ENCODE data around the gene SEPTIN10. TPM values are rescaled to one million over a fixed set of nuclear protein-coding genes. Genes with fewer than 3 reads are reported as not detected.

SEPTIN10 gene
- total and polyA plus RNA-seq, 2 of the 8 experiments (the other 6 are each of a cell fraction or from before 2014, with no cell fraction given) = 23.7 to 101 TPM

DNA sequence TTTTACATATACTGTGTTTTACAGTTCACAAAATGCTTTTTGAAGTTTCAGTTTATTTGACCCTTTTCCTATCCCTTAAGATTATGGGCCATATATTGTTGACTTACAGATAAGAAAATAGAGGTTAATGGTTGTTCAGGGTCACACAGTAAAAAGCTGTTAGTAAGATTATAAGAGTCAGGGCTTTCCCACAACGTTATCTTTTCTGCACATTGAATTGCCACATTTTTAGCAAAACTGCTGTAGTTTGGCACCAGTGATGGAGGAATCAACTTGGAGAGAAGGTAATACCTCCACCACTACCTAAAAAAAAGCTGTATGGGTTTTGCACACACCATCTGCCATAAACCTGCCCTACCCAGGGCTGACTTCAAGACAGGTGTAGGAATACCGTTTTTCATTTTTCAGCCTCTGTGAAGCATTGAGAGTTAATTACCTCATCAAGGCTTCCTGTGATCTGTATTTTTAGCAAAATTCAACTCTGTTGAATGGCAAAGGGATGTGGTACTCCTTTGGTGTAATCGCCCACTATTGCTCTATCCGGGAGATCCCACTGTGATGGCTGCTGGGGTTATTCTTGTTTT is 5.4 kb upstream of the SEPTIN10 start (continued):
- no peak for TF ChIP-seq JUN (IDR thresholded peaks at IDR 0.05; ENCODE audit: low read depth, low read length)
- TF ChIP-seq EGR1 (IDR thresholded peaks at IDR 0.05; ENCODE audit: borderline replicate concordance, low read depth, low read length) = no peak
- no peak for TF ChIP-seq YY1 (IDR thresholded peaks at IDR 0.05; ENCODE audit: low read depth, low read length)
- TF ChIP-seq, protein P1, sequence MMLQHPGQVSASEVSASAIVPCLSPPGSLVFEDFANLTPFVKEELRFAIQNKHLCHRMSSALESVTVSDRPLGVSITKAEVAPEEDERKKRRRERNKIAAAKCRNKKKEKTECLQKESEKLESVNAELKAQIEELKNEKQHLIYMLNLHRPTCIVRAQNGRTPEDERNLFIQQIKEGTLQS (IDR thresholded peaks at IDR 0.05; ENCODE audit: insufficient read depth, low read depth, low read length) = no peak
- TF ChIP-seq RBBP5 (IDR thresholded peaks at IDR 0.05; ENCODE audit: borderline replicate concordance, low read depth, low read length) = no peak
- no peak for TF ChIP-seq GTF2F1 (IDR thresholded peaks at IDR 0.05; ENCODE audit: borderline replicate concordance, low read depth, low read length)
- no peak for TF ChIP-seq RXRA (IDR thresholded peaks at IDR 0.05; ENCODE audit: insufficient read depth, low read depth, low read length)
- no peak for TF ChIP-seq CEBPB (IDR thresholded peaks at IDR 0.05; ENCODE audit: low read depth, low read length)

Data from H1 (cell line).